ENCODE data around the gene PDZD2. TPM values are rescaled to one million over a fixed set of nuclear protein-coding genes. Genes with fewer than 3 reads are reported as not detected.

PDZD2 gene
- total and polyA plus RNA-seq, 2 donors (not counting 3 experiments of a cell fraction or from before 2014, with no cell fraction given), result 0.66 to 6.9 TPM

DNA sequence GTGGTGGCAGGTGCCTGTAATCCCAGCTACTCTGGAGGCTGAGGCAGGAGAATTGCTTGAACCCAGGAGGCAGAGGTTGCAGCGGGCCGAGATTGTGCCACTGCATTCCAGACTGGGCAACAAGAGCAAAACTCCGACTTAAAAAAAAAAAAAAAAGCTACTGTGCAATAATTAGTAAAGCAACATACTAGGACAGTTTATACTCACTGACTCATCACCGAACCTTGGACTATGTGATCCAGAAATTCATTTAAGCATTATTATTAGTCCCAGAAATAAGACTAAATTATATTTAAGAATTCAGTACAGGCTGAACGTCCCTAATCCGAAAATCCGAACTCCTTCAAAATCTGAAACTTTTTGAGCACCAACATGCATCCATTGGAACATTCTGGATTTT, 497.4 kb downstream of the PDZD2 start:
- peaks cover 4 to 12% of the 10 kb centered on the region in 2 experiments for H3K36me3 ChIP-seq (ENCODE audit: control insufficient read depth in 2 of 2, extremely low read depth in 1 of 2, insufficient read depth in 2 of 2, low read length in 2 of 2)
- H3K9me3 ChIP-seq (replicated peaks; ENCODE audit: control insufficient read depth, insufficient read depth, low read length), result no peaks in the 10 kb centered on the region
- H3K79me2 ChIP-seq (ENCODE audit: control insufficient read depth, insufficient read depth, low read length), result peaks cover 46% of the 10 kb centered on the region
- no peak overlapping the region for H3K4me2 ChIP-seq (ENCODE audit: insufficient read depth, low read length)
- ChIA-PET POLR2A (no interaction called here), CTCF (interaction anchor here (0.7 to 1.6 kb wide), 2 partner anchors 10 to 44 kb away, joined by 3 to 7 read pairs; no protein-coding TSS in a partner anchor)
- H2AFZ ChIP-seq (ENCODE audit: low read depth, low read length), result no peak overlapping the region
- H3K9me1 ChIP-seq (replicated peaks; ENCODE audit: control insufficient read depth, extremely low read depth, insufficient read depth, low read length), result no peaks in the 10 kb centered on the region
- no peak for FAIRE-seq
- H3K4me3 ChIP-seq (replicated peaks in 1 of 3; ENCODE audit: insufficient read depth in 1 of 3, low read depth in 1 of 3, low read length in 3 of 3), result no peak overlapping the region
- no peak overlapping the region for H3K9ac ChIP-seq (replicated peaks; ENCODE audit: extremely low read depth, insufficient read depth, low read length)
- H3K27me3 ChIP-seq (ENCODE audit: control insufficient read depth in 2 of 2, insufficient read depth in 2 of 2, low read length in 2 of 2), result no peaks in the 10 kb centered on the region
- intact Hi-C loops (cut with micrococcal nuclease) (no loop called here), dilution Hi-C loops (cut with MboI; ENCODE audit: extremely low pct_ligation_motif_present, low sequenced_read_pairs) (no loop called here)
- no peak for DNase-seq (ENCODE audit: low read depth, low spot score)
- H4K20me1 ChIP-seq (replicated peaks; ENCODE audit: control insufficient read depth, extremely low read depth, insufficient read depth, low read length), result peaks cover under 1% of the 10 kb centered on the region
- TF ChIP-seq POLR2A (IDR thresholded peaks at IDR 0.05; ENCODE audit: low read depth, low read length), result no peak
- TF ChIP-seq JUN (IDR thresholded peaks at IDR 0.05; ENCODE audit: borderline replicate concordance, insufficient read depth, insufficient read length, low read depth), result no peak
- TF ChIP-seq POLR2AphosphoS5 (IDR thresholded peaks at IDR 0.05; ENCODE audit: insufficient read depth, low read depth, low read length), result no peak
- no peak for TF ChIP-seq MAX (IDR thresholded peaks at IDR 0.05; ENCODE audit: insufficient read depth, insufficient read length)
- TF ChIP-seq, protein P1, sequence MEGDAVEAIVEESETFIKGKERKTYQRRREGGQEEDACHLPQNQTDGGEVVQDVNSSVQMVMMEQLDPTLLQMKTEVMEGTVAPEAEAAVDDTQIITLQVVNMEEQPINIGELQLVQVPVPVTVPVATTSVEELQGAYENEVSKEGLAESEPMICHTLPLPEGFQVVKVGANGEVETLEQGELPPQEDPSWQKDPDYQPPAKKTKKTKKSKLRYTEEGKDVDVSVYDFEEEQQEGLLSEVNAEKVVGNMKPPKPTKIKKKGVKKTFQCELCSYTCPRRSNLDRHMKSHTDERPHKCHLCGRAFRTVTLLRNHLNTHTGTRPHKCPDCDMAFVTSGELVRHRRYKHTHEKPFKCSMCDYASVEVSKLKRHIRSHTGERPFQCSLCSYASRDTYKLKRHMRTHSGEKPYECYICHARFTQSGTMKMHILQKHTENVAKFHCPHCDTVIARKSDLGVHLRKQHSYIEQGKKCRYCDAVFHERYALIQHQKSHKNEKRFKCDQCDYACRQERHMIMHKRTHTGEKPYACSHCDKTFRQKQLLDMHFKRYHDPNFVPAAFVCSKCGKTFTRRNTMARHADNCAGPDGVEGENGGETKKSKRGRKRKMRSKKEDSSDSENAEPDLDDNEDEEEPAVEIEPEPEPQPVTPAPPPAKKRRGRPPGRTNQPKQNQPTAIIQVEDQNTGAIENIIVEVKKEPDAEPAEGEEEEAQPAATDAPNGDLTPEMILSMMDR (IDR thresholded peaks at IDR 0.05; ENCODE audit: extremely low read depth in 1 of 2, insufficient read depth in 1 of 2, low read depth in 1 of 2, low read length in 2 of 2), result no peak
- TF ChIP-seq MYC (IDR thresholded peaks at IDR 0.05; ENCODE audit: low read depth, low read length), result no peak
- TF ChIP-seq GATA2 (IDR thresholded peaks at IDR 0.05; ENCODE audit: insufficient read depth, insufficient read length, low read depth, low read length), result no peak
- TF ChIP-seq FOS (IDR thresholded peaks at IDR 0.05; ENCODE audit: borderline replicate concordance, insufficient read depth, low read length), result no peak
- TF ChIP-seq EZH2 (IDR thresholded peaks at IDR 0.05; ENCODE audit: borderline replicate concordance, low read depth, low read length, severe bottlenecking), result no peak
- H3K27ac ChIP-seq (ENCODE audit: insufficient read depth, low read depth, low read length), result no peak overlapping the region
- H3K4me1 ChIP-seq (ENCODE audit: control insufficient read depth, extremely low read depth, insufficient read depth, low read length), result no peaks in the 10 kb centered on the region
- no TSS peak for BruUV-seq (replicated peaks)

All from endothelial cell of umbilical vein (primary cell).